Subcutaneous adipose tissue (tissue), 4 donors: ENCODE data around the gene CNGA2. TPM values are rescaled to one million over a fixed set of nuclear protein-coding genes. Genes with fewer than 3 reads are reported as not detected.

Source experiments
- CTCF ChIP-seq: fragments of 450-650 bp; IDR thresholded peaks from one replicate; pipeline ENCODE4 v1.5.1; 2016; ENCODE audit warnings: low read depth, mild to moderate bottlenecking, control low read depth, antibody characterized with exemption, moderate library complexity
- total RNA-seq, 4 donors: library from RNA; depleted of rRNA; stranded (reverse); fragments of >200 nt; gene quantifications; one replicate each; pipeline ENCODE4 v1.1.0, GENCODE V29; 2016

CNGA2 gene
- total RNA-seq, 4 donors from 2014 or later, result not detected

DNA sequence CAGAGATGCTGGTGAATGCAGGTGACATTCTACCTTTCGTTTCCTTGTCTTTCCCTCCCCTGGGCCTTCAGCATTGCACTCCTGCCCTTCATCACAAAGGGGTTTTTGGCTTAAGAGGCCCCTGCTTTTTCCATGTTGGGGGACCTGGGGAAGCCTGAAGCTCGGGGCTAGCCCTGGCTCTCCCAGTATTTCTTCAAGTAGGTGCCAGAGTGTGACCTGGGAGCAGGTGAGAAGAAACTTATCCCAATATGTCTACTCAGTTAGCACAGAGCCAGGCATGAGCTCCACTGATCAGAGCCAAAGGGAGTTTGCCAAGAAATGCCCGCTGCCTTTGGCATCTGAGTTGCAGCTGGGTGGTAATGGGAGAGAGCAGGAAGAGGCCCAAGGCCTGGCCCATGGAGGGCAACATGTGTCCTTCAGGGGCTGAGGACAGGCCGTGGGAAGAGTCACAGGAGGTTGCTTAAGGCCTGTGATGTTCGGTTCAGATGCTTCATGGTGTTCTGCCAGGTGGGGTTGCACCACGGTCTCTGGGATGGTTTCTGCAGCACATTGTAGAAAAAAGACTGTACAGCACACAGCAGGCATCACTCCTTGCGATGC lies 31.7 kb upstream of the CNGA2 start:
- TF ChIP-seq CTCF, result no peak

DNA sequence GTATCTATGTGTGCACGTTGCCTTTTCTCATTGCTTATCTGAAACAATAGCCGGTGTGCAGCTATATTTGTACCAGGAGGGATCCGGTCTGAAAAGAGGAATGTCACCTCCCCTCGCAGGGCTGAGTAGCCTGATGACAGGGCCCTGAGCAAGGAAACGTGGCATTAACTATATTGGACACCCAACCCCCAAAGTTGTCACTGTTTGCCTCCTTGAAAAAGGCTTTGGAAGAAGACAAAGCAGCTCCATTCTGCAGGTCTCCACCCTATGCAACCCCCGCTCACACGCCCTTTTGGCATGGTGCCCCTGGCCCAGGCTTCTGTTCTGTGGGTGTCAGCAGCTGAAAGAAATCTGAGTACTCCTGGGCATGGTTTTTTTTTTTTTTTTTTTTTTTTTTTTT lies 31.1 kb upstream of the CNGA2 start:
- no peak for TF ChIP-seq CTCF

- TF ChIP-seq CTCF, result no peak
Observed at GRCh38 chrX:151704041-151704663, 30.4 kb upstream of the CNGA2 start.

DNA sequence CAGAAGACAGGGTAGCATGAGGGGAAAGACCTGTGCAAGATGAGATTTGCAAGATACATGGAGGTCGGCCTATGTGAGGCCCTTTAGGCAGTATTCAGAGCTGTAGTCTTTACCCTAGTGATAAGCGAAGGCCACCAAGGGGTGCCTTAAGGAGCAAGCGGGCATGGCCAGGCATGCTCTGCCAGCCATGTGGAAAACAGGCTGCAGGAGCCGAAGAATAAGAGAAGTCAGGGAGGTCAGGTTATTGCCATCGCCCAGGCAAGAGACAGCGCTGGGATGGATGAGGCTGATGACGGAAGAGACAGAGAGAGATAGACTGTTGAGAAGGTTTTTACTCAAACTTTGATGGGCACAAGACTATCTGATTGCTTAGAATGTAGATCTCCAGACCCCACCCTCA lies 25.7 kb upstream of the CNGA2 start:
- TF ChIP-seq CTCF, result no peak

GRCh38 chrX:151710457-151710856 lies 24.1 kb upstream of the CNGA2 start:
- no peak for TF ChIP-seq CTCF

- TF ChIP-seq CTCF, result no peak
Observed at GRCh38 chrX:151711154-151711553, 23.4 kb upstream of the CNGA2 start.

DNA sequence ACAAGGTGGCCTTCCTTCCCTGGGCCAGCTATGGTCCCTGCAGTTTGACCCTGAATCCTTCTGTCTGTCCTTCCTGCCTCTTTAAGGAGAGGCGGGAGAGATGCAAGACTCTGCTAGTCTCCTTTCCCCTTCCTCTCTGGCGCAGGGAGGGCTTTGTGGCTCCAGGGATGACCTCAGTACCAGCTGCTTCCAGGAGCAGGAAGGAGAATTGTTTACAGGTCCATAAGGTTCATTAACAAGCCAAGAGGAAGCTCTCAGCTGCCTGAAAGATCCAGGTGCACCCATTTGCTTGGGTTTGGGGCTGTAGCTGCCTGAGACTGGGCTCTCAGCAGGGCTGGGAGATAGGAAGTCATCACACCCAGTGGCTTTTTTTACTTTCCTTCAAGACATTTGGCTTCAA lies 22.8 kb upstream of the CNGA2 start:
- TF ChIP-seq CTCF, result no peak
